C4-2B (cell line): Measurements from ENCODE around the gene FAAH2.

ENCODE experiments used
- CTCF ChIP-seq: fragments of 450-650 bp; conservative IDR thresholded peaks from 2 replicates; pipeline ENCODE4 v1.5.1; 2017; ENCODE audit warnings: mild to moderate bottlenecking
- ZFX ChIP-seq: fragments of 450-650 bp; IDR thresholded peaks from 2 replicates; pipeline ENCODE4 v1.6.1; 2017

- TF ChIP-seq CTCF = no peak
- TF ChIP-seq ZFX = no peak
Measured at GRCh38 chrX:57267308-57267707, 19.2 kb upstream of the FAAH2 start.
